HG03108 (cell line): ENCODE measurements around the gene MROH7.

ENCODE experiments used
- ATAC-seq: cut with Tn5 transposase; IDR thresholded peaks from one replicate; pipeline ENCODE4 v1.9.1; 2021; ENCODE audit warnings: moderate library complexity; ENCODE audit not compliant: unreplicated experiment

The MROH7 gene

GRCh38 chr1:54723985-54724384, 82.4 kb downstream of the MROH7 start:
- no peak for ATAC-seq

DNA sequence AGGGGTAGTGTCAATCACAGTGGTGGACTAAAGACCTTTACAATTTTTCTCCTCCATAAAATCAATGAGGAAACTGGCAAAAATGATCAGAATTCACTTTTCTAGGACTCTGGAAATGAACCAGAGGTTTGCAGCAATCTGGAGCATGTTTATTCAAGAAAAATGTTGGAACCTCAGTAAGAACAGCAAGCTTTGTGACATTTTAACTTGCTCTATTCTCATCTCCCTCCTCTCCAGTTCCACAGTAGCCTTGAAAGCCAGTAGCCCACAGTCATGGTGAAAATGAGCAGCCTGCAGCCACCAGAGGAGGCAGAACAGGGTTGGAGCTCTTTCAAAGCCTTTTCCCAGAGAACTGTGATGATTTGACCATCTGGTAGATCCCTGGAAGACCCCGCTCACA, 83.2 kb downstream of the MROH7 start:
- ATAC-seq: no peak

DNA sequence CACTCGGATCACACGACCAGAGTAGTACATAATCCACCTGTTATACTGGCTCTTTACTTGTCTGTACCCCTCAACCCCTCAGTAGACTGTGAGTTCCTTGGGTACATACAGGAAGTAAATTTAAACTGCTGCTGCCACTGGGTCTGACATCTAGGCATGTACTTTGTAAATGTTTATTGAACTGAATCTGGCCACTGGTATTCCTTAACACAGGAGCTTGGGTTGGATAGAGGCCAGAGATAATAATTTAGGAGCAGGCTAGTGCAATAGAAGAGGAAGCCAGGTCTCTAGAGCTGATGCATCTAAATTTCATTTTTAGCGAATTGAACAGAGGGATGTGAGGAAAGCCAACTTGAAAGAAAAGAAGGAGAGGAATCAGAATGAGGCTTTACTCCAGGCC, 86.4 kb downstream of the MROH7 start:
- ATAC-seq: no peak

DNA sequence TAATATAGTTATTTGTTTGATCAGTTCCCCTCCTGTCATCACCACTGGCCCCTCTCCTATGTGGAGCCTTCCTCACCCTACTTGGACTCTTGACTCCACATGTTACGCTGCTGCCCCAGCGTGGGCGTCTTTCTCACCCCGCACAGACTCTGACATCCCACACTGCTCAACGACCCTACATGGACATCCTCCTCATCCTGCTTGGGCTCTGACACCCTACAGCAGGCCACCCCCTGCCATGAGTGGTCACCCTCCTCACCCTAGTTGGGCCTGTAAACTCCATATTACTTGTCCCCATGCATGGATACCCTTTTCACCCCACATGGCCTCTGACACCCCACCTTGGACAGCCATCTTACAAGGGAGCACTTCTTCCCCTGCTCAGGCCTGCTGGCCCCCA, 95.1 kb downstream of the MROH7 start:
- no peak for ATAC-seq

DNA sequence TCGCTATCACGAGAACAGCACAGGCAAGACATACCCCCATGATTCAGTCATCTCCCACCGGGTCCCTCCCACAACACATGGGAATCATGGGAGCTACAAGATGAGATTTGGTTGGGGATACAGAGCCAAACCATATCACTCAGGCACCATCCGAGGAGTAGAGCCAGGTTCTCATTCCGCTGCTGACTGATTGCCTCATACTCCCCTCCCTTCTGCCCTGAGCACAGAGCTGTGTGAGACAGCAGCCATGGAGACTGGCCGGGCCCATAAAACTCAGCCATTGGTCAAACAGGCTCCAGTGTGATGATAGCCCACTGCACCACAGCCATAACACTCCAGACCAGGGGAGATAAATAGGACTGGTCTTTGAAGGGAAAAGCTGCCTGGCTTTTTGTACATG, 96.7 kb downstream of the MROH7 start:
- ATAC-seq: no peak

- ATAC-seq: no peak
Observed at GRCh38 chr1:54741531-54741930, 99.9 kb downstream of the MROH7 start.

GRCh38 chr1:54742282-54742681, 100.7 kb downstream of the MROH7 start:
- ATAC-seq: no peak

DNA sequence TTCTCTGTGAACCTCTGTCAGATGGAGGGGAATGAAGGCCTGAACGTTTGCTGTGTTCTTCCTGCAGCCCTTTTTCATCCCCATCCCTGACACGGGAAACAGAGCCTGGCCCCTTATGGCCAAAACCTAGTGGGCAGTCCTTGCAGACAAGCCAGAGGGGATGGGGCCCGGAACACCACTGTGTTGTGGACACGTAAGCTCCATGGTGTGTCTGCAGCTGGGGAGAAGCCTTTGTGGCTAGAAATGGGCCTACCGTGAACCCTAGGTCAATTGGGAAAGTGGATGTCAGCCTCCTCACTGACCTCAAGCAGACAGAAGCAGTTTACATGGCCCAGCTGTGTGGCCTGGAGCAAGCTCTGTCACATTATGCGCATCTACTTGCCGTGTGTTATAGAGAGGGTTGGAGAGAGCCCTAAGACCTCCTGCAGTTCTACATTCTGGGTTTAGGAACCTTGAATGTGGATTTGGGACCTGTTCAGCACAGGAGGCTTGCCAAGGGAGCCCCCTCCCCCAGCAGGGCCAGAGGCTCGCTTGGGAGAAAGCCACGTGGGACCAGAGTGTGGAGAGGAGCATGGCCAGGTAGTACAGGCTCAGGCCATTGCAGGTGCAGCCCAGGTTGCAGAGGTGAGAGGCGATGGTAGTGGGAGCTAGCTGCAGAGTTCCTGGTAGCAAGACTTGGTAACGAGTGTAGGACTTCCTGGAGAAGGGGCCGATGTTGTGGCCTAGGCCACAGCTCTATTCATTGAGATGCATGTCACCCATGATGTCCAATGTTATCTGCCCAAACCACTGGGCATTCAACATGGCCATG, 102.0 kb downstream of the MROH7 start:
- ATAC-seq: no peak

DNA sequence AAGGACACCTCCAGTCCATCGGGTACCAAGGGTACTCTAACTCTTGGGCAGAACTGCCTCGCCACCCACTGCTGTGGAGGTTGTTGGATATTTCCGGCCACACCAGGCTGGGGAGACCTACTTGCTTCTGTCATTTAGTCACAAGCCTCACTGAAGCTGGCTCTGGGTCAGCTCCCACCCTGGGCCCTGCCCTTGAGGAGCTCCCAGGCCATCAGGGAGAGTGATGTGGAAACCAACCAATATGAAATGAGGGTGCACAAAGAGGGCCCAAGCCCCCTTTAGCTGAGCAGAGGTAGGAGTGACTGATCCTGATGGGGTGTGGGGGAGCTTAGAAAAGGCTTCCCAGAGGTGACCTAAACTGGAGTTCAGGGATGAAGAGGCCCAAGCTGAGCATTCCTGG, 103.1 kb downstream of the MROH7 start:
- no peak for ATAC-seq

DNA sequence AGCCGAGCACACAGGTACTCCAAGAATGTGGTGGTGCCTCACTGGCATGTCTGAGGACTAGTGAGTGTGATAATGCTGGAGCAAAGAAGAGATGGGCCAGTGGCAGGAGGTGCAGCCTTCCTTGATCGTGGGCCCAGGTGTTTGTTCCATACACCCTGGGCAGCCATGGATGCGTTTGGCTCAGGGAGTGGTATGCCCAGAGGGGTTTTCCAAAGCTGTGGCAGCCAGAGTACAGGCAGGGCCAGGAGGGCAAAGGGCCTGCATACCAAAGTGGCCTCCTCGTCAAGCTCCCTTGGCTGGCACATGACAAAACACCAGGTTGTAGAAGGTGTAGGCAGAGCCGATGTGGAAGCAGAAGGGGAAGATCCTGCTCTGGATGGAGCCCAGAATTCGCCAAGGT, 103.7 kb downstream of the MROH7 start:
- no peak for ATAC-seq

DNA sequence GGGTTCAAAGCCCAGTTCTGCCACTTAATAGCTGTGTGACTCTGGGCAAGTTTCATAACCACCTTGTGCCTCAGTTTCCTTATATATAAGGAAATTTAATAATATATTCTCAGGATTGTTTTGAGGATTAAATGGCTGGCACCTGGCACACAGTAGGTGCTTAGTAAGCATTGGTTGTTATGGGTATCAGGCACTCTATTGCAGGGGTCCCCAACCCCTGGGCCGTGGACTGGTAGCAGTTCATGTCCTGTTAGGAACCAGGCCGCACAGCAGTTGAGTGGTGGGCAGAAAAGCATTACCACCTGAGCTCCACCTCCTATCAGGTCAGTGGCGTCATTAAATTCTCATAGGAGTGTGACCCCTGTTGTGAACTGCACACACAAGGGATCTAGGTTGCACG, 104.3 kb downstream of the MROH7 start:
- no peak for ATAC-seq

DNA sequence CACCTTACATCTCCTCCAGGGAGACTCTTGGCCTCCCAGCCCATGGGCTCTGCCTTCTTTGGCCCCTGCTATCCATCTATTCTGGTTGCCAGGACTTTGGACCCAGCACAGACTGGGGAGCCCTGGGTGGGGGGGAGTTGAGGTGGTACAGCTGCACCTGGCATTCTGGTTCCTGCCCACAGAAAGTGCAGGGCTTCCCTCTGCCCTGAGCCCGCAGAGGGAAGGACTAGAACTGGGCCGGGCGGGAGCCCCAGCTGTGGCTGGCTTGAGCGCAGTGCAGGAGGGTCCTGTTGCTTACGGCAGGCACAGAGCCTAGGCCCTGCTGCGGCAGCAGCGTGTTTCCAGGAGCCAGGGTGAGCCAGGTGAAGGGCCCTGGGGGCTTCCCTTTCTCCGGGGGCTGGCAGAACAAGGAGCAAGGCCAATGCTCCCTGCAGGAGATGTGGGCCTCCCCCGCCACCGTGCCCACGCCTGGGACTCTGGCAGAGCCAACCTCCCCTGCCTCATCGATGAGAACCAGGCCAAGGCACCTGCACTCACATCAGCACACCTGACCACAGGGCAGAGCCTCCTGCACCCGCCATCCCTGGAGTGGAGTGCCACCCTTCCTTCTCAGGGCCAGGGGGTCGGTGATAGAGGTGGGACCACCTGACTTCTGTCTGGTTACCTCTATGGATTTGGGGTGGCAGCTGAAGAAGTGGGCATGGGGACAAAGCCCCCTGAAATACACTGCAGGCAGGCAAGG, 106.7 kb downstream of the MROH7 start:
- no peak for ATAC-seq

DNA sequence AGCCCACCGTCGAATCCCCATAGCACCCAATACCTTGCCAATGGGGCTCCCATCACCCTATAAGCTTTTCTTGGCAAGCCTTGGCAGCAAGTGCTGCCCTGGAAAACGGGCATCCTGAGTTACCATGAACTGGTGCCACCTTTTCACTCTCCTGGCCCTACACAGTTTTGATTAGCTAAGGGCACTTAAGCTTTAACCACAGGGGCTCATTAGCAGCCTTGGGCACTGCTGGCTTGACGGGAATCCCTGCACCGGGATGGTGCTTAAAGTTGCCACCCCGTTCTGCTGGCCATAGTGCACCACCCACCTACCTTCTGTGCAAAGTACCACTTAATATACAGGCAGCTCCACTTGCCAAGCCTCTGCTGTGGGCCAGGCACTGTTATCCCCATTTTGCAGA, 109.0 kb downstream of the MROH7 start:
- no peak for ATAC-seq

DNA sequence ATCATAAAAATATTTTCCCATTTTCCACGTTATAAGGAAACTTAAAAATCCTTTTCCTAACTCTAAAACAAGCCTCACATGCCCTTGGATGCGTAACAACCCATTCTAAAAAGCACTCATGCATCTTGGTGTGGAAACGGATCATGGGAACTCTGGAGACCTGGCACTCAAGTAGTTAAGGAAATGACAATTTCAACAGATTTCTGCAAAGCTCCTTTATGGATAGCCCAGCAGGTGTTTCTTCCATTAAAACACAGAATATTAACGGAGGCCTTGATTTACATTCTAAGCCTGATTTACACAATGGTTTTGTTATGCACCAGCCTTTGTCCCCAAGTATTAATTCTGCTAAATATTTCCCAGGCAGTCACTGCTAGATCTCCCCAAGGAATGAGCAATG, 109.8 kb downstream of the MROH7 start:
- ATAC-seq: no peak

DNA sequence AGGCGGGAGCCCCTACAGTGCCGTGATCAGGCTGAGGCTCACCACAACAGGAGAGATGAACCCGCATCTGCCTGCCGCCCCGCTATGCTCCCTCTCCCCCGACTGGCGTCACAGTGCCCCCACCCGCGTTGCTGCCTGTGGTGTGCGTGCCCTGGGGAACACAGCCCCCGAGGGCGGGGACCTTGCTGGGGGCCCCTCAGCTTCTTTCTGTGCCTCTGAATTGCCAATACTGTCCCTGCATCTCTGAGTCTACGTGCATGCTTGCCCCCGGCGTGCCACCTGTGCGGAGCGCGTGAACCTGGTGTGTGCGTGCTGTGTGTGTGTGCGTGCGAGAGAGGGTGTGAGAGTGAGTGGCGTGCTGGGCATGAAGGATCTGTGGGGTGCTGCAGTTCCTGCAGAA, 112.5 kb downstream of the MROH7 start:
- no peak for ATAC-seq

GRCh38 chr1:54754486-54755285, 113.1 kb downstream of the MROH7 start:
- ATAC-seq: no peak

DNA sequence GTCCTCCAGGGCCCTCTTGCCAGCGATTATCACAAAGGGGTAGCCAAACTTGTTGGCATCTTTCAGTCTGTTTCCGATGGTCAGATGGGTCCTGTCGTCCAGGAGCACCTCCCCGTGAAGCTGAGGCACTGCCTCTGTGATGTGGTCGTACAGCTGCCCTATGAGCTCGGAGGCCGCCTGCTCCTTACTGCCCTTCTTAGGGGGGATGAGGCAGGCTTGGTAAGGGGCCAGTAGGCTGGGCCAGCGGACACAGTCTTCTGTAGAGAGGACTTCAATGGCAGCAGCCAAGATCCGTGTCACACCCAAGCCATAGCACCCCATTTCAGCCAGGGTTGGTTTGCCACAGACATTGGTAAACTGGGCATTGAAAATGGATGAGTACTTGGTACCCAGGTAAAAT, 116.2 kb downstream of the MROH7 start:
- no peak for ATAC-seq

- ATAC-seq: no peak
Observed at GRCh38 chr1:54758678-54759348, 117.2 kb downstream of the MROH7 start.
